Memory B cell (primary cell): Measurements from ENCODE around the gene PDGFD.

Experiments
- ATAC-seq: fragments of 150-1000 bp; cut with Tn5 transposase; 2 replicates; pipeline ENCODE4 v1.10.0; 2021; ENCODE audit warnings: low read depth, mild to moderate bottlenecking, moderate library complexity
- DNase-seq, 2 donors: peaks; one replicate each; pipeline ENCODE4 v3.0.0; 2022; ENCODE audit warnings: low spot score in 2 of 2
- H3K27ac Mint-ChIP-seq: one replicate; pipeline ENCODE4 v1.8.0; 2022; ENCODE audit warnings: mild to moderate bottlenecking, moderate library complexity, mixed read lengths
- H3K27me3 Mint-ChIP-seq: one replicate; pipeline ENCODE4 v1.8.0; 2022; ENCODE audit warnings: mixed read lengths
- H3K36me3 Mint-ChIP-seq: one replicate; pipeline ENCODE4 v1.8.0; 2022; ENCODE audit warnings: mild to moderate bottlenecking, mixed read lengths
- H3K4me1 Mint-ChIP-seq: one replicate; pipeline ENCODE4 v1.8.0; 2022; ENCODE audit warnings: mixed read lengths
- H3K4me3 Mint-ChIP-seq: one replicate; pipeline ENCODE4 v1.8.0; 2022; ENCODE audit warnings: mild to moderate bottlenecking, moderate library complexity, mixed read lengths
- H3K9me3 Mint-ChIP-seq: one replicate; pipeline ENCODE4 v1.8.0; 2022; ENCODE audit warnings: mixed read lengths

PDGFD gene

DNA sequence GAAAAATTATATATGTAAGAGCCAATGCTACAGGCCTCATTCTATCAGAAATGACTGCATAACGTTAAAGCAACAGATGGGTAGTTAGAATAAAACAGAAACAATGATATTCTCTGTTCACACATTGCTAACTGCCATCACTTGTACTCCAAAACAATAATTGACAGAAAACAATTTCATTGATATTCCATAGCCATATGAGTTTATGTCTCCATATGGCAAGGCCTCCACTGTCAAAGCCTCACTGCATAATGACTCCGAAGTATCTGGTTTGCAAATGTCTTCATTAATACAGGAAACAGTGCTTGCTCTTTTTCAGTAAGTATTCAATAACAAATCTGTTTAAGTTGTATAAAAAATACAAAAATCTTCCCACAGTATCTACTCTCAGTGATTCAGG is 117.6 kb downstream of the PDGFD start:
- no peak for DNase-seq
- Mint-ChIP-seq H3K27ac (no peak overlapping the region), H3K4me1 (peaks cover 3% of the 10 kb centered on the region), H3K9me3 (peaks cover 4% of the 10 kb centered on the region), H3K4me3 (no peak overlapping the region), H3K36me3 (no peaks in the 10 kb centered on the region), H3K27me3 (no peaks in the 10 kb centered on the region)
- ATAC-seq: no peak

DNA sequence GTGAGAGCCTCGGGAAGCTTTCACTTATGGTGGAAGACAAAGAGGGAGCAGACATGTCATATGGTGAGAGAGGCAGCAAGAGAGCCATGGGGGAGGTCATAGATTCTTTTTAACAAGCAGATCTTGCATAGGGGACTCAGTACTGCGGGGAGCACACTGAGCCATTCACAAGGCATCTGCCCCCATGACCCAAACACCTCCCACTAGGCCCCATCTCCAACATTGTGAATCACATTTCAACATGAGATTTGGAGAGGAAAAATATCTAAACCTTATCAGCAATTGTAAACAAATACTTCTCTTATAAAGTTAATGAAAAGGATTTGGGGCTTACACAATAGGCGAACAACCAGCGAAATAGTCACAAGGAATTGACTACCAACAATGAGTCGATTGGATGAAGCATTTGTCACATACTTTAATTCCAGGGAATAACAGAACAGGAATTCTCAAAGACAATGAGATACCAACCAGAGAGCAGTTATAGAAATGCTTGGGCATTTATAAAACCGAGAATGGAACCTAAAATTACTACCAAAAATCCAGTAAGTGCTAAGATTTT is 120.2 kb downstream of the PDGFD start:
- no peak for DNase-seq
- Mint-ChIP-seq H3K27ac (no peak overlapping the region), H3K36me3 (no peaks in the 10 kb centered on the region), H3K4me3 (no peak overlapping the region), H3K4me1 (peaks cover 3% of the 10 kb centered on the region), H3K9me3 (peaks cover 4% of the 10 kb centered on the region), H3K27me3 (no peaks in the 10 kb centered on the region)
- ATAC-seq: no peak

GRCh38 chr11:104043142-104043541 is 120.8 kb downstream of the PDGFD start:
- H3K27ac Mint-ChIP-seq: no peak overlapping the region
- H3K9me3 Mint-ChIP-seq: peaks cover 4% of the 10 kb centered on the region
- peaks cover 3% of the 10 kb centered on the region for H3K4me1 Mint-ChIP-seq
- DNase-seq (no peak), ATAC-seq (no peak)
- H3K36me3 Mint-ChIP-seq: no peaks in the 10 kb centered on the region
- H3K27me3 Mint-ChIP-seq: no peaks in the 10 kb centered on the region
- no peak overlapping the region for H3K4me3 Mint-ChIP-seq

GRCh38 chr11:104041792-104042191 is 122.2 kb downstream of the PDGFD start:
- H3K4me1 Mint-ChIP-seq: peaks cover 3% of the 10 kb centered on the region
- peaks cover 4% of the 10 kb centered on the region for H3K9me3 Mint-ChIP-seq
- no peak overlapping the region for H3K4me3 Mint-ChIP-seq
- DNase-seq (no peak), ATAC-seq (no peak)
- no peak overlapping the region for H3K27ac Mint-ChIP-seq
- H3K27me3 Mint-ChIP-seq: no peaks in the 10 kb centered on the region
- no peaks in the 10 kb centered on the region for H3K36me3 Mint-ChIP-seq

DNA sequence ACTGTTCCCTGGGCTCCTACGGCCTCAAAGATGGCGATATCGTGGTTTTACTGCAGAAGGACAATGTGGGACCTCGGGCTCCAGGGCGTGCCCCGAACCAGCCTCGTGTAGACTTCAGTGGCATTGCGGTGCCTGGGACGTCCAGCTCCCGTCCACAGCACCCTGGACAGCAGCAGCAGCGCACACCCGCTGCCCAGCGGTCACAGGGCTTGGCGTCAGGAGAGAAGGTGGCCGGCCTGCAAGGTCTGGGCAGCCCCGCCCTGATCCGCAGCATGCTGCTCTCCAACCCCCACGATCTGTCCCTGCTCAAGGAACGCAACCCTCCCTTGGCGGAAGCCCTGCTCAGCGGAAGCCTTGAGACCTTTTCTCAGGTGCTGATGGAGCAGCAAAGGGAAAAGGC is 127.0 kb downstream of the PDGFD start:
- H3K27me3 Mint-ChIP-seq: no peaks in the 10 kb centered on the region
- no peak for ATAC-seq

GRCh38 chr11:104036588-104036987 is 127.4 kb downstream of the PDGFD start, which contains the start of gene DDI1:
Gene DDI1 (plus strand): TSS chr11:104036640. CDS start chr11:104036823, 183 bp downstream.
- H3K9me3 Mint-ChIP-seq: peaks cover 2% of the 10 kb centered on the region
- H3K4me3 Mint-ChIP-seq: no peak within 1 kb of the TSS

More for the DNA sequence above, 127.0 kb downstream of the PDGFD start:
- H3K27ac Mint-ChIP-seq: no peak overlapping the region
- no peaks in the 10 kb centered on the region for H3K4me1 Mint-ChIP-seq
- DNase-seq: no peak
- H3K4me3 Mint-ChIP-seq: no peak overlapping the region
- no peaks in the 10 kb centered on the region for H3K36me3 Mint-ChIP-seq
- H3K9me3 Mint-ChIP-seq: no peaks in the 10 kb centered on the region

DNA sequence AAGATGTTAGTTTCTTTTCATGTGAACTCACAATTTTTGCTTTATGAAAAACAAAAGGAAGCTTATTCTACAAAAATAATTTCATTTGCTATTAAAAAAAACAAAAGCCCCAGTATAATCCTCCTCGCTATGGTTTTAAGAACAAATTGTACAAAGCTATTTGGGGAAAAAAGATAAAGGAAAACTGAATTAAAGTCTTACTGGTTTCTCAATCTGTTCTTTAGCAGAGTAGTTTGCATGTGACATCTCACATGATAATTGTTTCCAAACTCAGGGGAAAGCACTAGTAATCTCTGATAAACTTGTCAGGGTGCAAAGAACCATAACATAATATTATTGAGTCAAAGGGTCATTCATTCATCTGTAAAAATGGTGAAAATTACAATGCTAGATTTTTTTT is 130.4 kb downstream of the PDGFD start:
- H3K4me1 Mint-ChIP-seq: no peaks in the 10 kb centered on the region
- H3K36me3 Mint-ChIP-seq: no peaks in the 10 kb centered on the region

More at GRCh38 chr11:104036588-104036987, 127.4 kb downstream of the PDGFD start, which contains the start of gene DDI1:
- Mint-ChIP-seq H3K4me1 (no peaks in the 10 kb centered on the region), H3K27me3 (no peaks in the 10 kb centered on the region), H3K36me3 (no peaks in the 10 kb centered on the region), H3K27ac (no peak within 1 kb of the TSS)
- no peak for ATAC-seq
- DNase-seq: no peak

GRCh38 chr11:104033134-104033533 is 130.8 kb downstream of the PDGFD start:
- H3K4me1 Mint-ChIP-seq: no peaks in the 10 kb centered on the region
- ATAC-seq (no peak), DNase-seq (no peak)
- H3K27me3 Mint-ChIP-seq: no peaks in the 10 kb centered on the region
- H3K27ac Mint-ChIP-seq: no peak overlapping the region
- no peak overlapping the region for H3K4me3 Mint-ChIP-seq
- no peaks in the 10 kb centered on the region for H3K36me3 Mint-ChIP-seq
- H3K9me3 Mint-ChIP-seq: peaks cover 3% of the 10 kb centered on the region

More for the DNA sequence above, 130.4 kb downstream of the PDGFD start:
- H3K4me3 Mint-ChIP-seq: no peak overlapping the region
- DNase-seq: no peak
- peaks cover 3% of the 10 kb centered on the region for H3K9me3 Mint-ChIP-seq
- ATAC-seq: no peak
- H3K27ac Mint-ChIP-seq: no peak overlapping the region
- no peaks in the 10 kb centered on the region for H3K27me3 Mint-ChIP-seq

DNA sequence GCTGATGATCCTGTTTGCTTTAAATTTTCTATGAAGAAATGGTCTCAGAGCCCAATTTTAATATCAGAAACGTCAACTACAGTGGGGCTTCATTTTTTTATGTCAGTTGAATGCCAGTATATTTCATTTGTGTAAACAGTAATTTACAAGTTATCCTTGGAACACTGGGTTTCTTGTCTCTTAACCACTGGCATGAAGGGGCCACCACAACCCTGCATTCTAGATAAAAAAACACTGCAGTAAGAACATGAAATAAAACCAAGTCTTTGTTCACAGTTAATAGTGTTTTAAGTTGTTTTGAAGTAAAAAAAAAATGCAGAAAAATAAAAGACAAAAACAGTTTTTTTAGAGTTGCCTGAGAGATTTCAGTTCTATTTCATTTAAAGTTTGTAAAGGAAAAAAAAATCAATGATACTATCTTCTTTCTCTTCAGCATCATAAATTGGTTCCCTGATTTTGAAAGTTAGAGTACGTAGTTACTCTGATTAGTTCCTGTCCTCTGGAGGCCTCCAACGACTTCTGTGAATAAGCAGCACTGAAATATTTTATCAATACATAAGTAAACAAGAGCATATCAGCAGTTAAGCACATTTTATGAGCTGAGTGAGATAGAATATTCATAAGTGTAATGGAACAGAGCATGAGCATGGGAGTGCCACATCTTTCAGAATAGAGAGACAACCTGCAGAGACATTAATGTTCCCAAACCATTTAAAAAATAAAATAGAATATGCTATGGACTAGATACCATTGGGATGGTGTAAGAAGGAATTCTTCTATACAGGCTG is 135.3 kb downstream of the PDGFD start:
- ATAC-seq (no peak), DNase-seq (no peak)
- Mint-ChIP-seq H3K4me3 (no peak overlapping the region), H3K27ac (no peak overlapping the region), H3K36me3 (no peaks in the 10 kb centered on the region), H3K9me3 (peaks cover 3% of the 10 kb centered on the region), H3K27me3 (no peaks in the 10 kb centered on the region), H3K4me1 (no peaks in the 10 kb centered on the region)

DNA sequence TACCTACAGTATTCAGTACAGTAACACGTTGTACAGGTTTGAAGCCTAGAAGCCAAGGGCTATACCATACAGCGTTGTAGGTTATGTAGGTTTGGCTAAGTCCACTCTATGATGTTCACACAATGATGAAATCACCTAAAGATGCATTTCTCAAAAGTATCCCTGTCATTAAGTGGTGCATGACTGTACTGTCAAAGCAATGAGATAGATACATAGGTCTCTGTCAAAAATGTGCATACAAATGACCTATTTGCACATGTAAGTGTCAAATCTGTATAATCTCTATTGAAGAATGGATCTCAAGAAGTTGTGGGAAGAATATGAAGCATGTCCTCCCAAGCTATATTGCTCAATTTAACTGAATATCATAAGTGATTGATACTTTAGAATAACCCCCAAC is 139.4 kb downstream of the PDGFD start:
- H3K4me3 Mint-ChIP-seq: no peak overlapping the region
- H3K27ac Mint-ChIP-seq: no peak overlapping the region
- no peaks in the 10 kb centered on the region for H3K9me3 Mint-ChIP-seq
- H3K36me3 Mint-ChIP-seq: no peaks in the 10 kb centered on the region
- DNase-seq: no peak
- no peaks in the 10 kb centered on the region for H3K4me1 Mint-ChIP-seq
- H3K27me3 Mint-ChIP-seq: no peaks in the 10 kb centered on the region
- no peak for ATAC-seq

GRCh38 chr11:104015649-104016415 is 148.1 kb downstream of the PDGFD start:
- H3K9me3 Mint-ChIP-seq: no peaks in the 10 kb centered on the region
- no peak overlapping the region for H3K4me3 Mint-ChIP-seq
- no peak overlapping the region for H3K27ac Mint-ChIP-seq
- H3K27me3 Mint-ChIP-seq: no peaks in the 10 kb centered on the region
- no peaks in the 10 kb centered on the region for H3K4me1 Mint-ChIP-seq
- no peak for DNase-seq
- no peak for ATAC-seq
- H3K36me3 Mint-ChIP-seq: no peaks in the 10 kb centered on the region

GRCh38 chr11:104011044-104011443 is 152.9 kb downstream of the PDGFD start:
- DNase-seq: no peak
- no peaks in the 10 kb centered on the region for H3K36me3 Mint-ChIP-seq
- no peaks in the 10 kb centered on the region for H3K27me3 Mint-ChIP-seq
- no peak for ATAC-seq
- no peaks in the 10 kb centered on the region for H3K4me1 Mint-ChIP-seq
- H3K4me3 Mint-ChIP-seq: no peak overlapping the region
- no peak overlapping the region for H3K27ac Mint-ChIP-seq
- H3K9me3 Mint-ChIP-seq: no peaks in the 10 kb centered on the region

DNA sequence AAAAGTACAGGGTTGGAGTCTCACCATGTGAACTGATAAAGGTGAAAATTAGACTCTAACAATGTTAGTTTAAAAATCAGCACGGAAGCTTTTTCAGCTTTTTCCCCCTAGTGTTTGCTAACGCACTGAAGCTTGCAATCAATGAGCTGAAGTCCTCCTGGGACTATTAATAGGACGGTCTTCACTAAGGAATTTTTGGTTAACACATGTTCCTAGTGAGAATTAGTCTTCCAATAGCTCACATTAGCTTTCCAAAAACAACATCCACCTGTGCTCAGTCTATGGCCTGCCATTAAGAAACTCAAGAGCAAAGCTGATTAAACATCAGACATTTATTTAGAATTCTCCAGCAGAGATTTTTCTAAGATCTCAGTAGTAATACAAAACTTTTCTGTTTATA is 154.2 kb downstream of the PDGFD start:
- H3K4me1 Mint-ChIP-seq: no peaks in the 10 kb centered on the region
- no peak for ATAC-seq
- H3K27ac Mint-ChIP-seq: no peak overlapping the region
- no peaks in the 10 kb centered on the region for H3K9me3 Mint-ChIP-seq
- H3K4me3 Mint-ChIP-seq: no peak overlapping the region
- no peak for DNase-seq
- no peaks in the 10 kb centered on the region for H3K36me3 Mint-ChIP-seq
- no peaks in the 10 kb centered on the region for H3K27me3 Mint-ChIP-seq

- no peak overlapping the region for H3K27ac Mint-ChIP-seq
- DNase-seq (no peak), ATAC-seq (no peak)
- H3K27me3 Mint-ChIP-seq: no peaks in the 10 kb centered on the region
- no peak overlapping the region for H3K4me3 Mint-ChIP-seq
- H3K36me3 Mint-ChIP-seq: no peaks in the 10 kb centered on the region
- no peaks in the 10 kb centered on the region for H3K4me1 Mint-ChIP-seq
- no peaks in the 10 kb centered on the region for H3K9me3 Mint-ChIP-seq
Measured at GRCh38 chr11:104005234-104005855, 158.6 kb downstream of the PDGFD start.
